ENCODE measurements around the gene GNAO1.

GNAO1 gene

DNA sequence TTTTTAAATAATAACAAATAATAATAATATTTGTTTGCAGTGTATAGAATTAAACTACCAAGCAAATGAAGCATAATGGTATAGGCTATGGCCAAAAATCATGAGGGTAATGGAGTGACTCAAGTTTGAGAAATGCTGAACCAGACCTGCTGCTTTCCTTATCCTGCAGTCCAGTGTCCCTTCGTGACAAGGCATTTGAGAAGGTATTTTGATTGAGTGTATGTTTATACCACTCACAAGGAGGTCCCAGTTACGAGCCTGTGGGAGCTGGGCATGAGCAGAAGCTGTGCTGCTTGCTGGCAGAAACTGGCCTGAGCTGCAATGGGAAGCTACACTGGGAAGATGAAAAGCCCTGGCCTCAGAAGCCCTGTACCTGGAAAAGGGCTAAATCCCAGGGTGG lies 50.3 kb downstream of the GNAO1 start:
- DNase-seq (ENCODE audit: low spot score), result no peak

DNA sequence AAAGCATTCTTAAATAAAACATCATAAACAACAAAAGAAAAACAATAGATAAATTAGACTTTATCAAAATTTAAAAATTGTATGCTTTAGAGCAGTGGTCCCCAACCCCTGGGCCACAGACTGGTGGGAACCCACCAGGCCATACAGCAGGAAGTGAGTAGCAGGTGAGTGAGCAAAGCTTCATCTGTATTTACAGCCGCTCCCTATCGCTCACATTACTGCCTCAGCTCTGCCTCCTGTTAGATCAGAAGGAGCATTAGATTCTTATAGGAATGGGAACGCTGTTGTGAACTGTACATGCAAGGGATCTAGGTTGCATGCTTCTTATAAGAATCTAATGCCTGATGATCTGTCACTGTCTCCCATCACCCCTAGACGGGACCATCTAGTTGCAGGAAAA lies 51.5 kb downstream of the GNAO1 start:
- no peak for DNase-seq (ENCODE audit: low spot score)

DNA sequence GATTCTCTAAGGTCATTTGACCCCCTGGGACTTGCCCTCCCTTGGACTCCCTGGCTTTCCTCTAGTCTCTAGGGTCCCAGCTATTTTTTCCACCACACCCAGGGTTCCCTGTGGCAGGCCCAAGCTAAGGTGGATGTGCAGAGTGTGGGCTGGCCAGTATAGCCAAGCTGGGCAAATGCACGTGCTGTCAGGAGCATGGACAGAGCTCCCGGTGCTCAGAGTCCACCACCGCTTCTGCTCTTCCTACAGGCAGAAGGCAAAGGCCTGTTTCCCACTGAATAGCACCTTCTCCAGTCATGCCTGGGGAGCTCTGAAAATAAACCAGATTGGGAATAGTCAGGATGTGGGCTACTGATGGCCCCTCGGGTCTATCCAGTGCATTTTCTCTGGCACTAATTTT lies 53.3 kb downstream of the GNAO1 start:
- no peak for DNase-seq (ENCODE audit: low spot score)

DNA sequence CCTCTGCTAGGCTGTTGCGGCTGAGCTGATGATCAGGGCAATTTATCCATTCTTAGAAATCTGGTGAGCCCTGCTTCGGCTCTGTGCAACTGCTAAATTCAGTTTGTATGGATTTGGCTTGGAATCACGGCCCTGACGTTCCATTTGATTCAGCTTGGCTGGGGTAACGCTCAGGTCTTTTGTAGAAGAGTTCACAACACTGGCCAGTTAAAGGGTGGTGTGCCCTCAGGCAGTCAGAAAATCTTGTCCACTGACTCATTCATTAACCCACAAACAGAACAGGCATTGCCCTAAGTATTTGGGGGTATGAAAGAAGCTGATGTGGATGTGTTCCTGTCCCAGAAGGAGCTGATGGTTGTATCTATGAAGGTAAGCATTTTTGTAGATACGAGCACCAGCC lies 53.9 kb downstream of the GNAO1 start:
- no peak for DNase-seq (ENCODE audit: low spot score)

DNA sequence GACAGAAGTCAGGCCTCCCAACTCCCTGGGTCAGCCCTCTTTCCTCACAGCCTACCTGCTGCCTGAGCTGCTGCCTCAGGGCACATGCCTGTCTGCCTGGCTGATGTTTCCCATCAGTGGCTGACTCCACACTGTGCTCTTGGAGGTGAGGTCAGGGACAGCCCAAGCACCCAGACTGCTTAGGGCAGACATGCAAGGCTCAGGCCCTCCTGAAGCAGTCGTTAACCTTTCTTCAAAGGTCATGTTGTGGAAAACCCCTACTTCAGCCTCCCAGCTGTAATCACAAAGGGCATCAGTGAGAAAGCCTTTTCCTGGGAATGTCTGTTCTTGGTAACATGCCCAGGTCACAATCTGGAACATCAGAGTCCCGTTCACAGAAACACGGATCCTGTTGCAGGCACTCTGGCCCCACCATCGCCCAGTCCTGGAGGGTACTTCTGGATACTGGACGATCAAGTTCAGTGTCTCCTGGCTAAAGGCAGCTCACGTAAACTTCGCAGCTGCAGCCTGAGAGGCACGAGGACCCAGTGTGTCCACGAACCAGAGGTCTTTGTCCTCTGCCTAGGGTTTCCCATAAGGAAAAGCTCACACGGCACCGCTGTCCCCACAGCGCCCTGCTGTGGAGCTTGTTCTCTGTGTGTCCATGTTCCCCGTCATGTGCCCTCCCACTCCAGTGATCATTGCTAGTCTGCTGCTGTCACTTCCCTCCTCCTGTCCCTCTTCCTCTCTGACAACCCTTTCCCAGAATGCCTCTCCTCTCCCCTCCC lies 54.9 kb downstream of the GNAO1 start:
- DNase-seq (ENCODE audit: low spot score), result no peak

DNA sequence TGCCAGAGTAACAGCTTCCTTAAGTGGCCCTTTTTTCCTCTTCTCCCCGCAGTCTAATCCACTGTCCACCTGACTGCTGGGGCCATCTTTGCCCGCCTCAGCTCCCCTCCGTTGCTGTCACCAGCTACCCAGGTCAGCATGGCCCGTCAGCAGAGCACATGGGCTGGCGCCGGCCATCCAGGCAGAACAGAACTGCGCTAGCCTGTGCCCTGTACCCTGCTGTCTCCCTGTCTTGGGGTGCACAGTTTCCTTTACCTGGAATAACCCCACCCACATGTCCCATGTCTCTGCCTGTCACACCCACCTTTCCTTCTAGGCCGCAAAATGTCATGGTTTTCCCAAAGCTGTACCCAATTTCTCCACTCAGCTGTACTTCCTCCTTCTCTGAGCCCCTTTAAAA lies 55.7 kb downstream of the GNAO1 start:
- no peak for DNase-seq (ENCODE audit: low spot score)

DNA sequence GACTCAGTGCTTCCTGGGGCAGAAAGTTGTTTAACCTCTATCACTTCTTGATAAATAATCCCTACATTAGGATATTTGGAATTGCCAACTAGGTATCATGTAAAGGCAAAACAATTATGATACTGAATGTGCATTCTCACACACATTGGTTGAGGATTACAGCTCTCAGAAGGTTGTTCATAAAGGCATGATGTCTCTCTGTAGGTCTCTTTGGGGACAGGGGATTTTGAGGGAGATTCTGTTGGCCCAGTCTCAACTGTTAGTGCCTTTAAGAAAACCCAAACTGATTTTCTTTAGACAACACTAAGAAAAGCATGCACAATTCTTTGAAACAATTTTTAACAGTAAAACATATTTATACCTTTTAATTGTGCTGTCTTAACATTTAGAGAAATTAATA lies 56.5 kb downstream of the GNAO1 start:
- no peak for DNase-seq (ENCODE audit: low spot score)

DNA sequence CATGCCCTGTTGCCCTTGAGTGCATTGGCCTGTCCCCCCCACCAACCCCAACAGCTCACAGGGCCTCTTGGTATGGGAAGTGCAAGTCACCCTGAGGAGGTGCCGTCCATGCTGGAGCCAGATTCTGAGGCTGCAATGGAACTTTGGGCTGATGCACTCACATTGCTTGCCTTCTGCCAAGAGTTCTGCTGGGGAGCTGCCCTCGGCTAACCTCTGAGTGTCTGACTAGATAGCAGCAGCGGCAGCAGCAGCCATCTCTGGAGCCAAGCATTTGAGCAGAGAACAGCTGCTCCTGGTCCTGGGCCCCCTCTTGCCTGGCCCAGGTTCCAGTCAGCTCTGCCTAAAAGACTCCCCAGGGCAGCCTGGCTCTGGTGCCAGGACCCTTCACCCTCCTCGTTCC lies 61.5 kb downstream of the GNAO1 start:
- no peak for DNase-seq (ENCODE audit: low spot score)

DNA sequence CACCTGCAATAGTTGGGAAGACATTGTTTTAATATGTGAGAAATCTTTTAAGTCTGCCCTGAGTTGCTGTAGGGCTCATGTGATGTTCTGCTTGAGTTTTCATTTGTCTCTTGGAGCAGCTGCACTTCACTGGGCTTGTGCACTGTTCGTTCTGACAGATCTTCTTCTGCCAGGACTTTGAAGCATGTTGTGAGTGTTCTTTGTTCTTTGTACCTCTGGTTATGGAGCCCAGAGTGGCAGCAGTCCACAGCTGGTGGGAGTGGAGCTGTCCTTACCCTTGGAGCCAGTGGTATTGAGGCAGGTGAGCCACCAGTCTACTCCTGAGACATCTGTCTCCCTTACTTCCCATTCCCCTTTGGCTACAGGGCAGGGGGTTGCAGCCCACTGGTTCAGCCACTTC lies 64.6 kb downstream of the GNAO1 start:
- DNase-seq (ENCODE audit: low spot score), result no peak

DNA sequence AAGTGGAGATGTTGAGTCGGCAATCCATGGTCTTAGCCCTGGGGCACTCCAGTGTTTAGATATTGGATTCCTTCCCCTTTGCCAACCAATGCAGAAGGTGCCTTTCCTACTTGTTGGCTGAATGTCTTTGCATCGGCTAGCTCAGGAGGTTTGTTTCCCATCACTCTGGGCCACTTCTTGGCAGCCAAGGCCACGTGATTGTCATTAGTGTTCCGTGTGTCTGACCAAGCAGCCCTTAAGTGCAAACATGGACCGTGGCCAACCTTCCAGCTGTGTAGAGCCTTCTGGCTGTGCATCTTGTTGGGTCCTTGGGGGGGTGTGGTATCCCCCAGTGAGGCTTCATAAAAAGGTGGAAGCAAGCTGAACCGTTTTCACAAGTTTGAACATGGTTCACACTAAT lies 66.0 kb downstream of the GNAO1 start:
- DNase-seq (ENCODE audit: low spot score), result no peak

DNA sequence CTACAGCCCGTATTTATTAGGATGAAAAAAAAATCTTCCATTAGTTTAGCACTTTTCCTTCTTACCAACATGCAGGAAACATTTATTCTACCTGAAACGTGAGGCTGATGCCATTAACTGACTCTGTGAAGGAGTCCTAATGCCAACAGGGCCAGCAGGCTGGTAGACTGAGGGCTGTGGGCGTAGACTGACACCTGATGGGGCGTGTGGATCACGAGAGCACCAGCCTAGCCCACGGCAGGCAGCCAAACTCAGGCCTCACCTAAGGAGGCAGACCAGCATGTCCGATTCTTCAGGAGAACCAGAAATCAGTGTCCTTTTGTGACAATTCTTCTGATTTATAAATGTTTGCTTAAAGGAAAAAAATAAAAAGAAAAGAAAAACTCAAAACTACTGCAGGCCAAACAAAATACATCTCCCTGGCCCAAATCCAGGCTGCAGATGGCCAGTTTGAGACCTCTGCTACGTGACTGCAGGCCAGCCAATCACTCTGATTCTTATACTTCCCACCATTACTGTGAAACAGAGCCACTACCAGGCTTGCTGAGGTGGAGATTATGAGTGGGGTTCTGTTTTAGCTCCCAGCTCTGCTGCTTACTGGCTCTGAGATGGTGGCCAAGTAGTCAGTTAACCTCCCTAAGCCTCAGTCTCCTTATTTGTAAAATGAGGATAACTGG lies 66.5 kb downstream of the GNAO1 start:
- DNase-seq (ENCODE audit: low spot score), result no peak

DNA sequence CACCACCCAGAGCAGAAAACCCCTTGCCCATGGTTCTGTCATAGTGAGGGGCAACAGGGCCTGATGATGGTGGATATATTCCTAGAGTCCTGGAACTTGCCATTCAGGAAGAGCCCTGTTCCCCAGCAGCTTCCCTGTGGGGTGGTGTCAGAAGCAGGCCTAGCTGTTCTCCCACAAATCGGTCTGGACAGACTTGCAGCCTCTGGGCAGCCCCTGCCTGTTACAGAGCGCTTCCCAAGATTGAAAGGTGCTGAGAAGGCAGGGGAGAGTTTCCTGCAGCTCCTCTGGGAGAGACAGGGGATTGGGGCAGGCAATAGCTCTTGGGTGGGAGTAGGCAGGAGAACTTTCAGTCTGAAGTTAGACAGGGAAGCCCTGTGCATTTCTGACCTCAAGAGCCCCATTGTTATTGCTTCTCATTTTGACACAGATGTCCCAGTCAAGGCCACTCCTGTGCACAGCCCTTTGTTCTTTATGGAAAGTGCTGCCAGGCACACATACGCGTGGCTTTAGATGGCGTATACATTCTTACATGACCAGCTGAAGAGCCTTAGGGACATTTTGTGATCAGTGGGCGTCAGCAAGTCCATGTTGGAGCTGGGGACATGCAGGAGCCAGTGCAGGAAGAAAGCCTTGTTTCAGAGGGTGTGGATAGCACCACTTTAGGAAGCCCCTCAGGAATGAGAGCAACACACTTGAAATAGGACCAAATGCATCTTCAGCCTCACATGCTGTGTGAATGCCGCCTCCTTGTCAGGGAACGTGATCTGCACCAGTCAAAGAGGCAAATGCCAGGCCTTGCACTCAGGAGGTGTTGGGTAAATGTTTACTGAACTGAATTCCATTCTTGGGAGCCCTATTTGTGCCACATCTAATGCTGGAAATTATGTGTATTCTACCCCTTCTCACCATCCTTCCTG lies 67.5 kb downstream of the GNAO1 start:
- no peak for DNase-seq (ENCODE audit: low spot score)

DNA sequence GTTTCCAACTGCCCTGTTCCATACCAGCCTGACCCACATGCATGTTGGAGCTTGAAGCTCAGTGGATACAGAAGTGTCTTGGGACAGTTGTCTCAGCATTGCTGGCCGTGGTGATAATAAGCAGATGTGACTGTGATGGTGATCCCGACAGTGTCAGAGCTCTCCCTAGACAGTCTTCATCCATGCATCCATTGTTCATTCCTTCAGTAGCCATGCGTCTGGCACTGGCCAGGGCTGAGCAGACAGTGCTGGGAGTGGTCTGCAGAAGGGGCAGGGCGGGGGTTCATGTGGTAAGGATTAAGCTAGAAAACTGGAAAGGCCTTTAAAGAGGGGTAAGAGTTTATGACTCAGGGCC lies 68.1 kb downstream of the GNAO1 start:
- DNase-seq (ENCODE audit: low spot score), result no peak

DNA sequence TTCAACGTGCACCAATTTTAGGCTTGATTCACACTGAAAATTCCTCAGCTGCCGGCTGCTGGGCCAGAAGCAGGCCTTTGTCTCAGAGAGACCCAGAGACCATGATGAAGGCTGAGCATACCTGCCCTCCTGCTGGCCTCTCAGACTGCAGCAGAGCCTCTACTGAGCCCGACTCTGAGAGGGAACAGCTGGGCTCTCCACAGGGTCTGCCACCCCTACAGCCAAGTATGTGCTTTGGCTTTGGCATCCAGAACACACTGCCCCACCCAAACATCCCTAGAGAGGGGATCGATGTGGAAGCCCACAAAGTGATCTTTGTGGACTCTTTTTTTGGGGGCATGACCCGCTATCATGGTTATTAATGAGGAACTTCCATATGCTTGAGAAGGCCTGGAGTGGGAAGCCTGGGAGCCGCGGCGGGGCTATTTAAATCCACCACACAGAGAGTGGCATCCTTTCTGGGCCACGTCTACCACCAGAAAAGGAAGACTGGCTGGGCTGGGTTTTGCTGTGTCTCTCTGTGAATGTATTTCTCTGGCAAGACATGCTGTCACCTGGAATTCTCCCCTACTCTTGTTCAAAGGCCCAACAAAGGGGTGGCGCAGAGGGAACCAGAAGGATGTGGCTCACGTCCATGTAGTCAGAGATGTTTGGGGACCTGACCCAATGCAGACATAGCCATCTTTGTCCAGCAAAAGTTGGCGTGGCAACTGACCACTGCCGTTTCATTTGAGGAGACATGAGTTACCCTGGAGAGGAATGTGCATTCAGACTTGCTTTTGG lies 69.3 kb downstream of the GNAO1 start:
- no peak for DNase-seq (ENCODE audit: low spot score)

DNA sequence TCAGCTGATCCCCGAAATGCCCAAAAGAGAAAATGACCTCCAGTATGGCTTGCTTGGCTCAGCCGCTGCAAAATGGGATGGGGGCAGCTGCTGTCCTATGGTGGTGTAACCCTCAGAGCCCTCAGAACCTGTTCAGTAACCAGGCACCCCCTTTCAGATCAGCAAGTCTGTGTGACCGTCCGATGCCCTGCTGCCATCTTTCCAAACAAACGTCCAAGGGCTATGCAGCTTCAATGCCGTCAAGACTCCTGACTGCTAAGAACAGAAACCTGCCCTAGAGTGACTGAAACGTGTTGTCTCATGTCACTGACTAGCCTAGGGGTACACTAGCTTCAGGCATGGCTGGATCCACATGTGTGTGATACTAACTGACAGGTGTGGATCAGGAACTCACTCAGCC lies 70.4 kb downstream of the GNAO1 start:
- DNase-seq (ENCODE audit: low spot score), result no peak

DNA sequence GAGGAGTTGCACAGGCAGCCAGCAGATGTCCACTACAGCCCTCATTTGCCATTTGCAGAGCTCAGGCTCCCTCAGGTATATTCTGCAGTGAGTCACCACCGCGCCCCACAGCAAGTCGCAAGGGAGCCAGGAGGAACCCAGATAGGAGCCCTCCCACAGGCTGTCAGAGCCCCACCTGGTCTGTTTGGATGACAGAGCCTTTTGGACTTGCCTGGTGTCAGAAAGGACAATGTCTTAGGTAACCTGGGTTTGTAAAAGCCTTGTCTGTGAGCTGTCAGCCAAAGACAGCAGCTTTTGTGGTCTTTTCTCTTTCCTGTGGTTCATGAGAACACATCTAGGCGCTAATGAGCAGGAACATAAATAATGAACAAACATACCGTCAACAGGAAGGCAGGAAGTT lies 70.9 kb downstream of the GNAO1 start:
- DNase-seq (ENCODE audit: low spot score), result no peak

DNA sequence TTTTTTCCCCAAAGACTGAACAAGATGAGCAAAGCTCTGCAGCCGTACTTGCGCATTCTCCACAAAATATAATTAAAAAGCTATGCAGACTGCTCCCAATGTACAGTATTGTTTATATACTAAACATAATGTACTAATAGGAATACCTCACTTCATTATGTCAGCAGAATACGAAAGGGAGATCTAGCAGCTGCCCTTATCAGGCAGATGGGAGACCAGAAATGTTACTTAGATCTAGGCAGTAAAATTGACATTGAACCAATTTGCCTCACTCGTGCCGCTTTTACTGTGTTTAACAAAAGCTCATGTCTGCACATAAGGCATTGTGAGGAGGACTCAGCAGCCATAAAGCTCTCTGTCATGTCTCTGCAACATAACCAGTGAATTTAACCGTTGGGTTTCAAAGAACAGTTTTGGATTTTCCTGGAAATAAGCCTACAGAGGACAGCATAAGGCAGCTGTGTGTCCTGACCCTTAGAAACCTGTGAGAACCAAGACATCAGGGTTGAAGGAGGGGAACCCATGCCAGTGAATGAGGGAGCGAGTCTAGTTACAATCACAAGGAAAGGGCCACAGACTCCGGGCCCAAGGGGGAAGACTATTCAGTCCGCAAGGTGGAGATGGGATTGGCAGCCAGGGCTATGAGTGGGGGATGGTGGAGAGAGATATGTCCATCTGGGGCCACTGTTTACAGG lies 71.4 kb downstream of the GNAO1 start:
- no peak for DNase-seq (ENCODE audit: low spot score)

DNA sequence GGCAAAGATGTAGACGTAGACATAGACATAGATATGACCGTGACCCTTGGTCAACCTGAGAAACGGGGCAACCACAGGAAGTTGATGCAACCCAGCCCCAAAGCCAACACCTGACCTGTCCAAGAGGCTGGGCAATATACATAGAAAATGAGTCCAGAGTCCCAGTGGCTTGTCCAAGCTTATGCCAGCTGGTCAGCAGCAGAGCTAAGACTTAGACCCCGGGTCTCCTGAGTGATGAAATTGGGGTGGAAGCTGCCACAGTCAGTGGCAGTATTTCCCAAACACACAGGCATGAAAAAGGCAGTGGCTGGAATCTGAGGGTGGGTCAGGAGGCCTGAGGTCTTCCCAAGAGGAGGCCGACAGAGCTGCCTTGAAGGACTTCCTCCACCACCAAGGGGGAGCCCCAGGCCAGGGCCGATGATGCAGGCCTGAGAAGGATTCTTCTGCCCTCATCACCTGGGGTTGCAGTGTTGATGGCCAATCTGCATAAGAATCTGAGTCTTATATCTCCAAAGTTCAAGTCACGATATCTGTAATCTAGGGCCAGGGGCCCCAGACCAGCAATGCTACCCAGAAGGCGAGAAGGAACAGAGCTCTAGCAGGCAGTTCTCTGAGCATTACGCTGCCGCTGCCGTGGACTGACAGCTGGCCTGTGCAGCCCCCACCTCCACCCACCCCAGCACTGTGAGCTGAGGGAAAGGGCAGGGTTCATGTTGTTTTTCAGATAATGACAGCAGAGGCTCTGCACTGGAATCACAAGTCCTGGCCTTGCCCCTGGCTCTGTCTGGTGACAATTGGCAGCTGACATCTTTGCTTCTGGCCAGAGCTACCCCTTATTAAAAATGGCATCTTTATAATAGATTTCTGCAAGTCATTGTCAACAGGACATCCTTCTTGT lies 72.7 kb downstream of the GNAO1 start:
- no peak for DNase-seq (ENCODE audit: low spot score)

DNA sequence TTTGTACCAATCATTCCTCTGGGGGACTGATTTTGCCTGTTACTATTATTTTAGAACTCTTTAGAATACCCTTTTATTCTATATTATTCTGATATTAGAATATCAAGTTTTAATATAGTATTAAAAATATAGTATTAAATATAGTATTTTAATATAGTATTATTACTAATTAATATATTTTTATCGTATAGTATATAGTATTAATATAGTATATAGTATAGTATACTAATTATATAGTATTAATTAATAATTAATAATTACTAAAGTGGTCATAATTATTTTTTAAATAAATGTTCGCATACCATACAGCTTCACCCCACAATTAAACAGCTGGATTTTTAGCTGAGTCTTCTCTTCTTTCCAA lies 73.3 kb downstream of the GNAO1 start:
- no peak for DNase-seq (ENCODE audit: low spot score)

DNA sequence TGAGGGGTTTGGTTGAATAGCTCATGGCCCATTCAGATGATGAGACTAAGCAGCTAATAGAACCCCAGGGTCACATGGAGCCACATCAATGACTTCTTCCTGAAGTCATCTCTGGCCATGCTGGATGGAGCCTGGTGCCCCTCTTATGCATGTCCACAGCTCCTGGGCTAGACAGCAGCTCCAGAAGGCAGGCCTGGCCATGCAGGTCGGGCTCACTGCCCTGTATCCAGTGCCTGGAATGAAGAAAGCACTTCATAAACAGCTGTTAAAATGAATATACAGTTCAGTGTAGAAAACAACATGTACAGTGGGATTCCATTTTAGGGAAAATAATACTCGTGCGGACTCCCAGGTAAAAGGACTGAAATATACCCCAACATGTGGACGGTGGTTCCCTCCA lies 73.9 kb downstream of the GNAO1 start:
- no peak for DNase-seq (ENCODE audit: low spot score)

DNA sequence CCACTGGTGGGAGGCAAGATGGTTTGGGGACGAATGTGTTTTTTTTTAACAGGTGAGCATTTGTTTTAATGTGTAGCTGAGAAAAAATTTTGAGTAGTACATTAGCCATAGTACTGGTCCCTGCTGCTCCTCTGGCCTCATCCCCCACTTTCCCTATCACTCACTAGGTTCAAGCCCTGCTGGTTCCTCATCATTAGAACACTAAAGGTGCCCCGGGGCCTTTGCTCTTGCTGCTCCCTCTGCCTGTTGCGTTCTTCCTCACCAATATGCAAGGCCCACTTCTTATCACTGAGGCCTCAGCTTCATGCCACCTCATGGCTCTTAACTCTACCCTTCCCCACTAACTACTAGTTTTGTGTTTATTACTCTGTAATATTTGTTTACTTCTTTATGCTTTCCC lies 74.5 kb downstream of the GNAO1 start:
- no peak for DNase-seq (ENCODE audit: low spot score)
